Subcutaneous abdominal adipose tissue (tissue), 5 donors: Measurements from ENCODE around the gene NUP214.
A peak's percentile ranks its signal among the peaks of the same experiment; 100 is the strongest.

Experiments used
- H3K27ac ChIP-seq: one replicate; pipeline ENCODE4 v1.7.0; 2013; ENCODE audit warnings: low read depth, mild to moderate bottlenecking, inconsistent platforms, low read length, moderate library complexity
- H3K27me3 ChIP-seq, 5 donors: one replicate each; pipeline ENCODE4 v1.7.0; 2013; ENCODE audit warnings: low read length in 5 of 5, inconsistent platforms in 1 of 5; ENCODE audit not compliant: control insufficient read depth in 5 of 5, insufficient read depth in 4 of 5
- H3K36me3 ChIP-seq, 5 donors: one replicate each; pipeline ENCODE4 v1.7.0; 2013; ENCODE audit warnings: low read length in 5 of 5; ENCODE audit not compliant: control insufficient read depth in 5 of 5, insufficient read depth in 5 of 5
- H3K4me1 ChIP-seq, 5 donors: one replicate each; pipeline ENCODE4 v1.7.0; 2013; ENCODE audit warnings: low read length in 5 of 5, mild to moderate bottlenecking in 3 of 5, moderate library complexity in 1 of 5; ENCODE audit not compliant: control insufficient read depth in 5 of 5, insufficient read depth in 5 of 5
- H3K4me3 ChIP-seq, 5 donors: one replicate each; pipeline ENCODE4 v1.7.0; 2013; ENCODE audit warnings: low read length in 5 of 5, low read depth in 1 of 5
- H3K9ac ChIP-seq, 5 donors: one replicate each; pipeline ENCODE4 v1.7.0; 2013; ENCODE audit warnings: low read length in 5 of 5, mild to moderate bottlenecking in 4 of 5, moderate library complexity in 3 of 5
- H3K9me3 ChIP-seq, 5 donors: one replicate each; pipeline ENCODE4 v1.7.0; 2013; ENCODE audit warnings: low read length in 5 of 5; ENCODE audit not compliant: control insufficient read depth in 5 of 5
- donor health status: healthy.
- donor health status: healthy.
- donor health status: healthy.
- donor health status: healthy.
- donor health status: healthy.

The NUP214 gene

DNA sequence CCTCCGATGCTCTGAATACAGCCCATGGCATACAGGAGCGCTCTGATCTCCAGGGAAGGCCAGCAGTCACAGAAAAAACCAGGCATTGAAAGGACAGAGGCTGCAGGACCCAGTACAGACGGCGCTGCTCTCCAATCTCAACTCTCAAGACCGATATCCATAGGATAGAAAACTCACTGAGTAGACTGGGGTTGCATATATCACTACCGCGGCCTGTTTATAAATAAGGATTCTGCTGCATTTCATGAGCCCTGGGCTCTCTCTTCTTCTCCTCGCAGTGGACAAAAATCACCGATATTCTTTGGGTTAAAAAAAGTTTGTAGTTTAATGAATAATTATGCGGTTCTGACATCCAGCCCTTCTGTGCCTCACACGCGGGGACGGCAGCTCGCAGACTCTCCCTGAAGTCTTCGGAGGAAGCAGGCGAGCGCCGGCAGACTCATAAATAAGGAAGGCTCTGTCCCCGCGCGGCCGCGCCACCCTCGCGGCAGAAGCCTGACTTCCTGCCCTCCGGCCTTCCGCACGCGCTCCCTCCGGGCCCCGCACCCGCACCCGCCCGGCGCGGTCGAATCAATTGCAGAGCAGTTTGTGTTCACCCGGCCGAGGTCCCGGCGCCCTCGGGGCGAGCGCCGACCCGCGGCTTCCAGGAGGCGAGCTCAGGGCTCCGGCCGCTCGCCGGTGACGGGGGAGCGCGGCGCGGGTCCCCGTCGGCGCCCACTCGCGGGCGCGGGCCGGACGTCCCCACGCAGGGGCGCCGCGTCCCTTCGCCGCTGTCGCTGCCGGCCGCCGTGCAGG lies 150.9 kb downstream of the NUP214 start, which contains the start of gene FAM78A:
Gene FAM78A (minus strand): TSS at position 417 of the 795 bp plus-strand sequence. CDS start 331 bp downstream, at position 86.
- H3K27ac ChIP-seq: peak within 1 kb of the TSS; percentile 65
- H3K9me3 ChIP-seq: no peaks in the 10 kb centered on the region
- peaks cover 4 to 12% (median 6%) of the 10 kb centered on the region in 5 donors for H3K27me3 ChIP-seq
- H3K9ac ChIP-seq: peak within 1 kb of the TSS; percentile 1 to 88 (median 53)
- peaks cover 3 to 62% (median 47%) of the 10 kb centered on the region in 5 donors for H3K4me1 ChIP-seq
- peak within 1 kb of the TSS; percentile 62 to 72 (median 64) for H3K4me3 ChIP-seq
- no peaks in the 10 kb centered on the region for H3K36me3 ChIP-seq

- Histone ChIP-seq H3K9ac (peak overlapping the region in 1 of 5 donors; percentile 88), H3K4me3 (peak overlapping the region in 4 of 5 donors; percentile 62 to 66 (median 64)), H3K36me3 (no peaks in the 10 kb centered on the region), H3K27ac (no peak overlapping the region), H3K4me1 (peaks cover 2 to 57% (median 41%) of the 10 kb centered on the region in 5 donors), H3K9me3 (no peaks in the 10 kb centered on the region), H3K27me3 (peaks cover 10 to 18% (median 11%) of the 10 kb centered on the region in 5 donors)
Measured at GRCh38 chr9:131276891-131277286, 151.5 kb downstream of the NUP214 start.

- Histone ChIP-seq H3K4me1 (peaks cover 2 to 54% (median 38%) of the 10 kb centered on the region in 5 donors), H3K9me3 (no peaks in the 10 kb centered on the region), H3K9ac (peak overlapping the region in 1 of 5 donors; percentile 56), H3K27me3 (peaks cover 14 to 23% (median 16%) of the 10 kb centered on the region in 5 donors), H3K4me3 (peak overlapping the region in 4 of 5 donors; percentile 61 to 64 (median 62)), H3K27ac (no peak overlapping the region), H3K36me3 (no peaks in the 10 kb centered on the region)
Measured at GRCh38 chr9:131277287-131277909, 152.0 kb downstream of the NUP214 start.

GRCh38 chr9:131277910-131278701 lies 152.7 kb downstream of the NUP214 start:
- H3K27ac ChIP-seq: no peak overlapping the region
- H3K9ac ChIP-seq: no peak overlapping the region
- H3K9me3 ChIP-seq: no peaks in the 10 kb centered on the region
- H3K36me3 ChIP-seq: no peaks in the 10 kb centered on the region
- peak overlapping the region; percentile 51 to 64 (median 62) for H3K4me3 ChIP-seq
- peaks cover 15 to 25% (median 18%) of the 10 kb centered on the region in 5 donors for H3K27me3 ChIP-seq
- peaks cover 2 to 50% (median 34%) of the 10 kb centered on the region in 5 donors for H3K4me1 ChIP-seq

GRCh38 chr9:131278702-131279111 lies 153.3 kb downstream of the NUP214 start:
- H3K27me3 ChIP-seq: peaks cover 15 to 26% (median 20%) of the 10 kb centered on the region in 5 donors
- no peak overlapping the region for H3K27ac ChIP-seq
- no peaks in the 10 kb centered on the region for H3K9me3 ChIP-seq
- H3K9ac ChIP-seq: no peak overlapping the region
- H3K36me3 ChIP-seq: no peaks in the 10 kb centered on the region
- peaks cover 0 to 44% (median 29%) of the 10 kb centered on the region in 5 donors for H3K4me1 ChIP-seq
- peak overlapping the region in 1 of 5 donors; percentile 36 for H3K4me3 ChIP-seq

DNA sequence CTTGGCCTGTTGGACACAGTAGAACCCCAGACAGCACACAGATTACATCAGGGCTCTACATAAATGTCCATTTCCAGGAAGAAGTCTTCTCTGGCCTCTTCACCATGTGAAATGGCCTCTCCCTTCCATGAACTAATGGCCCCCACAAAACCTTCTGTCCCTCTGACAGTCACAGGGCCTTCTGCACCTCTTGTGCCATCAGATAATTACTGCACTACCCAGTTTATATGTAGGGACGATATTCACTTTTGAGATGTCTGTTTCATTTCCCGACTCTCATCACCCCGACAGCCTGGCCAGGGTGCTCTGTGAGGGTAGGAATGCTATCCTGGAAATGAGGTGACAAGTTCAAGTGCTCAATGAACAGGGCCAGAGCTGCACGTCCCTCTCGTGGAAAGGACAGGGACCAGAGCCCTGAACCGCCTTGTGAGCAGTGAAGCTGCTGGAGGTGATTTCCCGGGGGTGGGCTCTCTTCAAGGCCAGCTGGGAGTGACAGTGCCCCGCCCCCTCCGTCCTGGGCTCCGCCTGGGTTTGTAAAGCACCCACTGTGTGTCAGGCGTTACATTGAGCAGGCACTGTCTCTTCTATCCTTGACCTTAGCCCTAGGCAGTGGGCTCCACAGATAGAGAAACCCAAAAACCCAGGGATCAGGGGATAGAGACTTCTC lies 153.9 kb downstream of the NUP214 start:
- H3K27ac ChIP-seq: no peak overlapping the region
- no peak overlapping the region for H3K4me3 ChIP-seq
- peaks cover 0 to 38% (median 23%) of the 10 kb centered on the region in 5 donors for H3K4me1 ChIP-seq
- no peaks in the 10 kb centered on the region for H3K36me3 ChIP-seq
- peaks cover 15 to 26% (median 20%) of the 10 kb centered on the region in 5 donors for H3K27me3 ChIP-seq
- H3K9ac ChIP-seq: peak overlapping the region in 1 of 5 donors; percentile 7
- no peaks in the 10 kb centered on the region for H3K9me3 ChIP-seq

- Histone ChIP-seq H3K4me3 (no peak overlapping the region), H3K36me3 (no peaks in the 10 kb centered on the region), H3K9ac (no peak overlapping the region), H3K4me1 (peaks cover 0 to 31% (median 16%) of the 10 kb centered on the region in 5 donors), H3K27ac (no peak overlapping the region), H3K27me3 (peaks cover 15 to 26% (median 20%) of the 10 kb centered on the region in 5 donors), H3K9me3 (no peaks in the 10 kb centered on the region)
Measured at GRCh38 chr9:131279863-131280570, 154.6 kb downstream of the NUP214 start.

GRCh38 chr9:131280660-131281059 lies 155.3 kb downstream of the NUP214 start:
- Histone ChIP-seq H3K27me3 (peaks cover 15 to 26% (median 20%) of the 10 kb centered on the region in 5 donors), H3K4me3 (no peak overlapping the region), H3K36me3 (no peaks in the 10 kb centered on the region), H3K4me1 (peaks cover 0 to 25% (median 9%) of the 10 kb centered on the region in 5 donors), H3K27ac (no peak overlapping the region), H3K9ac (no peak overlapping the region), H3K9me3 (no peaks in the 10 kb centered on the region)
